AG09309 (cell line): Measurements from ENCODE around the gene CHTOP.
A peak's percentile ranks its signal among the peaks of the same experiment; 100 is the strongest.
"Not testable (repeated sequence)": the region's sequence is repeated elsewhere in the genome, so short reads cannot be mapped to it uniquely, and the experiment has no call there.

Experiments
- DNase-seq: peaks from one replicate; pipeline ENCODE4 v3.0.0-alpha.2; 2010; ENCODE audit warnings: low read depth
- H3K4me3 ChIP-seq: 2 replicates; pipeline ENCODE4 v1.5.1; 2011; ENCODE audit warnings: mild to moderate bottlenecking, low read depth, low read length, moderate library complexity; ENCODE audit not compliant: control insufficient read depth
- TF ChIP-seq, protein P1 (sequence below): IDR thresholded peaks from 2 replicates; pipeline ENCODE4 v1.5.1; 2011; ENCODE audit warnings: mild to moderate bottlenecking, low read depth, low read length, inconsistent platforms; ENCODE audit not compliant: insufficient read depth, control insufficient read depth; ENCODE audit errors: missing control alignments

CHTOP gene, protein sequence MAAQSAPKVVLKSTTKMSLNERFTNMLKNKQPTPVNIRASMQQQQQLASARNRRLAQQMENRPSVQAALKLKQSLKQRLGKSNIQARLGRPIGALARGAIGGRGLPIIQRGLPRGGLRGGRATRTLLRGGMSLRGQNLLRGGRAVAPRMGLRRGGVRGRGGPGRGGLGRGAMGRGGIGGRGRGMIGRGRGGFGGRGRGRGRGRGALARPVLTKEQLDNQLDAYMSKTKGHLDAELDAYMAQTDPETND

DNA sequence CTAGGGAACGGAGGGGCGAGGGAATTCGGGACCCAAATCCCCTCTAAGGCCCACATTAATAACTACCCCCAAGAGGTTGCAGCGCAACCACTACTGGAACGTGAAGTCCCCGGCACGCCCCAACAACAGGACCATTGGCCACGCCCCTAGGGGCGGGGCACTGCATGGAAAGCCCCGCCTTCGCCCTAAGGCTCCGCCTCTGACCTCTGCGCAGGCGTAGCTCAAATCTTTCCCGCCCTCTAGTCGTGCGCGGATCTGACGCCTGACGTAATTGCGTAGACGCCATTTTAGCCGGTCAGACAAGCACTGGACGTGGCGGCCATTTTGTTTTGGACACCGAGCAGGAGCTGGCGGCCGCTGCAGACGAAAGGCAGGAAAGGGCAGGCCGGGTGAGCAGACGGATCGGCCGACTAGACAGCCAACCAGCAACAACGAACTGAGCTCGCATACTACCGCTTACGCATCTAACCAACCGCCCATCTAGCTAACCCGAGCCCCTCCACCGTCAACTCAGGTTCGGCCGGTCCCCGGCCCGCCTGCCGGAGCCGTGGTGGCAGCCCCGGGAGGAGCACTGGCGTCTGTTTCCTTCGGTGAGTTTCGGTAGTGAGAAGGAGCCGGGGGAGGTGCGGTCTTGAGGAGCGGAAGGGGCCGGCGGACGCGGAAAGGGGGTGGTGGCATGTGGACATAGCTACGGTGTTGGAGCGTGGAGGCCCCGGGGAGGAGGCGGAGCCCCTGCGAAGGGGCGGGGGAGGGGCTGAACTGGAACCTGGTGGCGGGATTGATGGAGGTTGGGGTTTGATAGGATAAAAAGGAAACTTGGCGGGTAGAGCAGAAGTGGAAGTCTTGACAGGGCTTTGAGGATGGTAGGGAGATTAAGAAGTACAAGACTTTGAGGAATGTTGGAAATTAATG lies at the start of gene CHTOP:
Gene CHTOP (plus strand): TSS at position 313 of the 912 bp plus-strand sequence. CDS start 2,523 bp downstream, outside the sequence.
- TF ChIP-seq, protein P1, sequence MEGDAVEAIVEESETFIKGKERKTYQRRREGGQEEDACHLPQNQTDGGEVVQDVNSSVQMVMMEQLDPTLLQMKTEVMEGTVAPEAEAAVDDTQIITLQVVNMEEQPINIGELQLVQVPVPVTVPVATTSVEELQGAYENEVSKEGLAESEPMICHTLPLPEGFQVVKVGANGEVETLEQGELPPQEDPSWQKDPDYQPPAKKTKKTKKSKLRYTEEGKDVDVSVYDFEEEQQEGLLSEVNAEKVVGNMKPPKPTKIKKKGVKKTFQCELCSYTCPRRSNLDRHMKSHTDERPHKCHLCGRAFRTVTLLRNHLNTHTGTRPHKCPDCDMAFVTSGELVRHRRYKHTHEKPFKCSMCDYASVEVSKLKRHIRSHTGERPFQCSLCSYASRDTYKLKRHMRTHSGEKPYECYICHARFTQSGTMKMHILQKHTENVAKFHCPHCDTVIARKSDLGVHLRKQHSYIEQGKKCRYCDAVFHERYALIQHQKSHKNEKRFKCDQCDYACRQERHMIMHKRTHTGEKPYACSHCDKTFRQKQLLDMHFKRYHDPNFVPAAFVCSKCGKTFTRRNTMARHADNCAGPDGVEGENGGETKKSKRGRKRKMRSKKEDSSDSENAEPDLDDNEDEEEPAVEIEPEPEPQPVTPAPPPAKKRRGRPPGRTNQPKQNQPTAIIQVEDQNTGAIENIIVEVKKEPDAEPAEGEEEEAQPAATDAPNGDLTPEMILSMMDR = no peak

DNA sequence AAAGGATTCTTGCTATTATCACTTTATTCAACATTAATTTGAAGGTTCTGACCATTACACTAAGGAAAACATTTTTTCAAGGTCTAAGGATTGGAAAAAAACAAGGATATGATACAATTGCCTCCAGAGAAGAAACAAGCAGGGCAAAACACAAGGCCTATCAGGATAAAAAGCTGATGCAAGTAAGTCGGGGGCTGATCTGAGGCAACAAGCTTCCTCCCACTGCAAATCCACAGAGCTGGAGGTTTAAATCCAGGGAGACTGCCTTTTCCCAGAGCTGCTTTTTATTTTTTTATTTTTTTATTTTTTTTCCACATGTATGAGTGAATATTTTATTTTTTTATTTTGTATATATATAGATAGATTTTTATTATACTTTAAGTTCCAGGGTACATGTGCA lies 48.9 kb upstream of the CHTOP start:
- H3K4me3 ChIP-seq = no peak overlapping the region
- TF ChIP-seq, protein P1 = no peak
- DNase-seq = no peak

More for the DNA sequence above, at the start of gene CHTOP:
- peak; percentile 95 for DNase-seq
- peak within 1 kb of the TSS; percentile 89 for H3K4me3 ChIP-seq

DNA sequence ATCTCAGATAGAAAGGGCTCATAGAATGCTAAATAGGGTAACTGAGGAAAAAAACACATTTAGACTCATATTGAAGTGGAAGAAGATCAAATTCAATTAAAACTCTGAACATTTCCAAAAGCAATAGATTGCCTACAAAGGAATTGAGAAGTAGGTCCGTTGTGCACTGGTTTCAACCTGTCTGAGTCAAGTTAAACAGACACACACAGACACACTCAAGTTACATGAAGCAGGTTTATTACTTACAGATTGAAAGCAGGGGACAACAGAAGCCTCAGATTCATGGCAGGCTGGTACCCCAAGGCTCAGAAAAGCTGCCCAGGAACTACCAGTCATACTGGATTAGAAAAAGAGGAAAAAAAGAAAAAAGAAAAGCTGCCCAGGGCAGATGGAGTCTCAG lies 47.5 kb upstream of the CHTOP start:
- H3K4me3 ChIP-seq = no peak overlapping the region
- TF ChIP-seq, protein P1 = no peak
- DNase-seq = no peak

DNA sequence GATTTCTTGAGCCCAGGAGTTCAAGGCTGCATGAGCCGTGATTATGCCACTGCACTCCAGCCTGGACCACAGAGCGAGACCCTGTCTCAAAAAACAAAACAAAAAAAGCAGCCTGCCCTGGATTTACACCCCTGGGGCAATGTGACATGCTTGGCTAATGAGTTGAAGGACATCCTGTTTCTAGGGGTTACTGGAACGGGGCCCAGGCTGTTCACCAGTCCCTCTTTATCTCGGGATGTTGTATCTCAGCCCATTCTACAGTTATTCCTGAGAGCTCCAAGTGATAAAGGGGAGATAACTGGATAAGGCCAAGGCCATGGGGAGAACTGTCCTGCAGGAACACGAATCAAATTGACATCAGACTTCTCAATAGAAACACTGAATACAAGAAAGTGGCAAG lies 46.6 kb upstream of the CHTOP start:
- no peak for DNase-seq
- TF ChIP-seq, protein P1 = no peak
- no peak overlapping the region for H3K4me3 ChIP-seq

DNA sequence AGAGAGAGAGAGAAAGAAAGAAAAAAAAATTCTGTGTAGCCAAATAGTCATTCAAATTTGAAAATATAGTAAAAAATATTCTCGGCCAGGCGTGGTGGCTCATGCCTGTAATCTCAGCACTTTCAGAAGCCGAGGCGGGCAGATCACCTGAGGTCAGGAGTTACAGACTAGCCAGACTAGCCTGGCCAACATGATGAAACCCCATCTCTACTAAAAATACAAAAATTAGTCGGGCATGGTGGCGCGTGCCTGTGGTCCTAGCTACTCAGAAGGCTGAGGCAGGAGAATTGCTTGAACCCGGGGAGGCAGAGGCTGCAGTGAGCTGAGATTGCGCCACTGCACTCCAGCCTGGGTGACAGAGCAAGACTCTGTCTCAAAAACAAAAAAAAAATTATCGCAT lies 45.8 kb upstream of the CHTOP start:
- not testable (repeated sequence) for H3K4me3 ChIP-seq, DNase-seq

DNA sequence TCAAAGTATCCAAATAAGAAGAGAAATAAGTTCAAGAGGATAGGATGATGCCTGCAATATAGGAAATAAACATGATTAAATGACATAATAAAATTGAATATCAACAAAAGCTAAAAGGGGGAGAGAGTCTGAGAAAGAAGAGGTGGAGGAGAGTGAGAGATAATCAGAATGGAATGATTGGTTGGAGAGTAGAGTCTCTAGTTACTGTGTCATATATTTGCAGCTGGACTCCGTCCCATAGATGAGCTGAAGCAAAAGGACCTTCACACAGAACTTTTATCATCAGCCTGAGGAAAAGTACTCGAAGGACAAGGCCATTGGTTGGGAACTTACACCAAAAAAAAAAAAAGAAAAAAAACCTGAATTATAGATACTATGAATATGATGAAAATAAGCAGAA lies 45.4 kb upstream of the CHTOP start:
- H3K4me3 ChIP-seq = no peak overlapping the region
- TF ChIP-seq, protein P1 = no peak
- DNase-seq = no peak

DNA sequence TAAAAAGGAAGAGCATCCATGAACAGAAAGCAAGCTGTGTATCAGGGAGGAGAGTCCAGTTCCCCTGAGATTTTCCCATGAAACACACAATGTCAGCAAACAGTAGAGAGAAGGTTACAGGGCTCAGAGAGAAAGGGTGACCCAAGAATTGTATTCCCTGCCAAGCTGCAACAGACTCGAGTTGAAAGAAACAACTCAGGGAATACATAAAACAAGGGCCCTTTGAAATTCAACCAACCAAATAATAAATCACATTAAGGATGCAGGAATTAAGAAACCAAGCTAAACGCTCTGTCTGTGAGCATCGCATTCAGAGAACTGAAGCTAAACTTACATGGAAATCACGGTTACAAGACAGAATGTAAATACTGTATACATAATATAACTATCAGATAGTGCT lies 41.1 kb upstream of the CHTOP start:
- no peak overlapping the region for H3K4me3 ChIP-seq
- TF ChIP-seq, protein P1 = no peak
- no peak for DNase-seq
